ENCODE results near the gene ZNF282.
"Not testable (repeated sequence)": the region's sequence is repeated elsewhere in the genome, so short reads cannot be mapped to it uniquely, and the experiment has no call there.

Gene ZNF282

GRCh38 chr7:149220534-149220933 is 25.2 kb downstream of the ZNF282 start:
- H3K27me3 Mint-ChIP-seq = no peaks in the 10 kb centered on the region
- H3K36me3 Mint-ChIP-seq (ENCODE audit: insufficient read depth) = peaks cover 17% of the 10 kb centered on the region

GRCh38 chr7:149223176-149223575 is 27.8 kb downstream of the ZNF282 start:
- no peak for DNase-seq (ENCODE audit: low spot score in 2 of 2)
- no peaks in the 10 kb centered on the region for H3K9me3 Mint-ChIP-seq
- ATAC-seq (replicated peaks; ENCODE audit: extremely low read depth, poor library complexity, severe bottlenecking) = no peak
- peaks cover 7% of the 10 kb centered on the region for H3K4me1 Mint-ChIP-seq
- H3K27me3 Mint-ChIP-seq = no peaks in the 10 kb centered on the region
- no peak overlapping the region for H3K27ac Mint-ChIP-seq (ENCODE audit: low read depth)
- no peak overlapping the region for H3K4me3 Mint-ChIP-seq
- peaks cover 10% of the 10 kb centered on the region for H3K36me3 Mint-ChIP-seq (ENCODE audit: insufficient read depth)

More at GRCh38 chr7:149220534-149220933, 25.2 kb downstream of the ZNF282 start:
- Mint-ChIP-seq H3K27ac (ENCODE audit: low read depth) (no peak overlapping the region), H3K9me3 (no peaks in the 10 kb centered on the region), H3K4me3 (no peak overlapping the region), H3K4me1 (peaks cover 16% of the 10 kb centered on the region)
- ATAC-seq (replicated peaks; ENCODE audit: extremely low read depth, poor library complexity, severe bottlenecking) (no peak), DNase-seq (ENCODE audit: low spot score in 2 of 2) (no peak)

DNA sequence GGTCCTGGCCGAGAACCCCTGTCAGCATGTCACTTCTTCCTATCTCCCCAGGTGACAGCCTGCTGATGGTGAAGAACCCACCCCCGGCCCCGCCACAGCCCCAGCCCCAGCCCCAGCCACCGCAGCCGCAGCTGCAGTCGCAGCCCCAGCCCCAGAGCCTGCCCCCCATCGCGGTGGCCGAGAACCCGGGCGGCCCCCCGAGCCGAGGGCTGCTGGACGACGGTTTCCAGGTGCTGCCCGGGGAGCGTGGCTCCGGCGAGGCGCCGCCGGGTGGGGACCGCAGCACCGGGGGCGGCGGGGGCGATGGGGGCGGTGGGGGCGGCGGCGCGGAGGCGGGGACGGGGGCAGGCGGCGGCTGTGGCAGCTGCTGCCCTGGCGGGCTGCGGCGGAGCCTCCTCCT is 28.4 kb downstream of the ZNF282 start:
- no peaks in the 10 kb centered on the region for H3K27me3 Mint-ChIP-seq
- ATAC-seq (replicated peaks; ENCODE audit: extremely low read depth, poor library complexity, severe bottlenecking) (no peak), DNase-seq (ENCODE audit: low spot score in 2 of 2) (no peak)
- H3K4me3 Mint-ChIP-seq = no peak overlapping the region
- H3K4me1 Mint-ChIP-seq = peaks cover 6% of the 10 kb centered on the region
- no peak overlapping the region for H3K27ac Mint-ChIP-seq (ENCODE audit: low read depth)
- peaks cover 10% of the 10 kb centered on the region for H3K36me3 Mint-ChIP-seq (ENCODE audit: insufficient read depth)
- H3K9me3 Mint-ChIP-seq = no peaks in the 10 kb centered on the region

- Mint-ChIP-seq H3K9me3 (no peaks in the 10 kb centered on the region), H3K27me3 (no peaks in the 10 kb centered on the region), H3K27ac (ENCODE audit: low read depth) (no peak overlapping the region), H3K36me3 (ENCODE audit: insufficient read depth) (peaks cover 10% of the 10 kb centered on the region), H3K4me3 (no peak overlapping the region), H3K4me1 (peaks cover 4% of the 10 kb centered on the region)
- DNase-seq (ENCODE audit: low spot score in 2 of 2) (no peak), ATAC-seq (replicated peaks; ENCODE audit: extremely low read depth, poor library complexity, severe bottlenecking) (no peak)
Observed at GRCh38 chr7:149224352-149224751, 29.0 kb downstream of the ZNF282 start.

- peaks cover 6% of the 10 kb centered on the region for H3K36me3 Mint-ChIP-seq (ENCODE audit: insufficient read depth)
- ATAC-seq (replicated peaks; ENCODE audit: extremely low read depth, poor library complexity, severe bottlenecking) = no peak
- peak overlapping the region; percentile 29 for H3K27ac Mint-ChIP-seq (ENCODE audit: low read depth)
- no peaks in the 10 kb centered on the region for H3K27me3 Mint-ChIP-seq
- H3K4me1 Mint-ChIP-seq = no peaks in the 10 kb centered on the region
- H3K9me3 Mint-ChIP-seq = no peaks in the 10 kb centered on the region
- no peak for DNase-seq (ENCODE audit: low spot score in 2 of 2)
- no peak overlapping the region for H3K4me3 Mint-ChIP-seq
Observed at GRCh38 chr7:149225106-149225505, 29.8 kb downstream of the ZNF282 start.

- Mint-ChIP-seq H3K4me1 (no peaks in the 10 kb centered on the region), H3K4me3 (no peak overlapping the region), H3K9me3 (no peaks in the 10 kb centered on the region), H3K36me3 (ENCODE audit: insufficient read depth) (peaks cover 6% of the 10 kb centered on the region), H3K27me3 (no peaks in the 10 kb centered on the region), H3K27ac (ENCODE audit: low read depth) (peak overlapping the region; percentile 29)
- no peak for ATAC-seq (replicated peaks; ENCODE audit: extremely low read depth, poor library complexity, severe bottlenecking)
- DNase-seq (ENCODE audit: low spot score in 2 of 2) = no peak
Observed at GRCh38 chr7:149225656-149226055, 30.3 kb downstream of the ZNF282 start.

DNA sequence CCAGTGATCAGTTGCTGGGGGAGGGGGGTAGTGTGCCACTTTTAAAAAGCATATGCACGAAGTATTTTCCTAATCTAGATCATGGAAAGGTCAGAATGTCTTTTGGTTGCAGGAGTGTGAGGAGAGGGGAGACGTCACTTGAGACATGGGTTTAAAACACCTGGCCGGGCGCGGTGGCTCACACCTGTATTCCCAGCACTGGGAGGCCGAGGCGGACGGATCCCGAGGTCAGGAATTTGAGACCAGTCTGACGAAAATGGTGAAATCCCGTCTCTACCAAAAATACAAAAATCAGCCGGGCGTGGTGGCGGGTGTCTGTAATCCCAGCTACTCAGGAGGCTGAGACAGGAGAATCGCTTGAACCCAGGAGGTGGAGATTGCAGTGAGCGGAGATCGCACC is 31.0 kb downstream of the ZNF282 start:
- H3K36me3 Mint-ChIP-seq (ENCODE audit: insufficient read depth); H3K4me3 Mint-ChIP-seq: not testable (repeated sequence)

DNA sequence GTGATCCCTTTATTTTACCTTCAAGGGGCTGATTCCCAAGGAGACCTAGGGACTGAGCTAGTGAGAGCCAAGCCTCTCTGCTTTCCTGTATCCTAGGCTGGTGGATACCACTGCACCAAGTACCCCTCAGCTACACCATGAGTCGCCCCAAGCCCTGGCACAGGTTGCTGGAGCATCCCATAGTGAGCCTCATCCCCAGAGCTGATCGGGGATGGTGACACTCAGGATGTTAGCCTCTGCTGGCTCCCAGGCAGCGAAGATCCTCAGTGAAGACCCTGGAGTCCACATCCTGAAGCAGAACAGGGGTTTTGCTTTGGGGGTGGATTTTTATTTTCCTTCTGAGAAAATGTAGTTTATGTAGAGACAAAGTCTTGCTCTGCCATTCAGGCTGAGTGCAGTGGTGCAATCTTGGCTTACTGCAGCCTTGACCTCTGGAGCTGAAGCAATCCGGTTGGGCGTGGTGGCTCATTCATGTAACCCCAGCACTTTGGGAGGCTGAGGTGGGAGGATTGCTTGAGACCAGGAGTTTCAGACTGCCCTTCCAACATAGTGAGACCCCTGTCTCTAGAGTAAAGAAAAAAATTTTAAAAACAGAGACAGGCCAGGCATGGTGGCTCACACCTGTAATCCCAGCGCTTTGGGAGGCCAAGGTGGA is 31.6 kb downstream of the ZNF282 start:
- ATAC-seq (replicated peaks; ENCODE audit: extremely low read depth, poor library complexity, severe bottlenecking) (no peak), DNase-seq (ENCODE audit: low spot score in 2 of 2) (no peak)
- Mint-ChIP-seq H3K9me3 (no peaks in the 10 kb centered on the region), H3K27me3 (peaks cover under 1% of the 10 kb centered on the region), H3K36me3 (ENCODE audit: insufficient read depth) (peaks cover 5% of the 10 kb centered on the region), H3K27ac (ENCODE audit: low read depth) (no peak overlapping the region), H3K4me1 (no peaks in the 10 kb centered on the region), H3K4me3 (no peak overlapping the region)

More for the DNA sequence above, 31.0 kb downstream of the ZNF282 start:
- not testable (repeated sequence) for H3K9me3 Mint-ChIP-seq; H3K27me3 Mint-ChIP-seq; ATAC-seq (replicated peaks; ENCODE audit: extremely low read depth, poor library complexity, severe bottlenecking); H3K4me1 Mint-ChIP-seq; DNase-seq (ENCODE audit: low spot score in 2 of 2); H3K27ac Mint-ChIP-seq (ENCODE audit: low read depth)

- DNase-seq (ENCODE audit: low spot score in 2 of 2) = no peak
- Mint-ChIP-seq H3K4me3 (no peak overlapping the region), H3K36me3 (ENCODE audit: insufficient read depth) (peaks cover 3% of the 10 kb centered on the region), H3K27me3 (peaks cover 18% of the 10 kb centered on the region), H3K27ac (ENCODE audit: low read depth) (no peak overlapping the region), H3K9me3 (no peaks in the 10 kb centered on the region), H3K4me1 (no peaks in the 10 kb centered on the region)
- no peak for ATAC-seq (replicated peaks; ENCODE audit: extremely low read depth, poor library complexity, severe bottlenecking)
Observed at GRCh38 chr7:149228831-149229471, 33.6 kb downstream of the ZNF282 start.

DNA sequence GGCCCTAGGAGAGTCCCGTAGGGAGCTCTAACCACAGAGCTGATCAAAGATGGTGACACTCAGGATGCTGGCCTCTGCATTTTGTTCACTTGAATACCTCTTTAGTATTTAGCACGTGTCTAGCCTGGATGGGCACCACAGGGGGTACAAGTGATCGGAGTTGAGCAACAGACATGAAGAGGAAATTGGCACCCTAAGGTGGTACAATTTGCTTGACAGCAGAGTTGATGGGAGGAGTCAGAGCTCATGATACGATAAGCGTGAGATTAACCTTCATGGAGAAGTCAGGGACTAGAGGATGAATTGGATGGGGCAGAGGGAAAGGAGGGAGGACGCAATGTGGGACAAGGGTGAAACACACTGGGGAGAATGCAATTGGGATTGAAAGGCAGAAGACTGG is 34.2 kb downstream of the ZNF282 start:
- ATAC-seq (replicated peaks; ENCODE audit: extremely low read depth, poor library complexity, severe bottlenecking) = no peak
- Mint-ChIP-seq H3K4me3 (no peak overlapping the region), H3K9me3 (no peaks in the 10 kb centered on the region), H3K27ac (ENCODE audit: low read depth) (no peak overlapping the region), H3K27me3 (peaks cover 24% of the 10 kb centered on the region), H3K36me3 (ENCODE audit: insufficient read depth) (peaks cover 3% of the 10 kb centered on the region), H3K4me1 (no peaks in the 10 kb centered on the region)
- no peak for DNase-seq (ENCODE audit: low spot score in 2 of 2)

DNA sequence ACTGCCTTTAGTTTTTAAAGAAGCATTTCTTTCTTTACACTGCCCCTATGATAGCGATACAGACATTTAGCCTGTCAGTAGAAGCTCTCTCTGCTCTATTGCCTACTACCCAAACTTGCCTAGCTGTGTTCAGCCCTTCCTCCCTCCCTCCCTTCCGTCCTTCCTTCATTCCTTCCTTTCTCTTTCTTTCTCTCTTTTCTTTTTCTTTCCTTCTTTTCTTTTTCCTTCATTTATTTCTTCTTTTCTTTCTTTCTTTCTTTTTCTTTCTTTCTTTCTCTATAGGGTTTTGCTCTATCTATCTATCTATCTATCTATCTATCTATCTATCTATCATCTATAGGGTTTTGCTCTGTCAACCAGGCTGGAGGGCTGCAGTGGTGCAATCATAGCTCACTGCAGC is 37.0 kb downstream of the ZNF282 start:
- peaks cover 34% of the 10 kb centered on the region for H3K27me3 Mint-ChIP-seq
- no peaks in the 10 kb centered on the region for H3K4me1 Mint-ChIP-seq
- H3K4me3 Mint-ChIP-seq = no peak overlapping the region
- no peak for ATAC-seq (replicated peaks; ENCODE audit: extremely low read depth, poor library complexity, severe bottlenecking)
- no peak overlapping the region for H3K27ac Mint-ChIP-seq (ENCODE audit: low read depth)
- H3K9me3 Mint-ChIP-seq = no peaks in the 10 kb centered on the region
- peaks cover 3% of the 10 kb centered on the region for H3K36me3 Mint-ChIP-seq (ENCODE audit: insufficient read depth)
- no peak for DNase-seq (ENCODE audit: low spot score in 2 of 2)

DNA sequence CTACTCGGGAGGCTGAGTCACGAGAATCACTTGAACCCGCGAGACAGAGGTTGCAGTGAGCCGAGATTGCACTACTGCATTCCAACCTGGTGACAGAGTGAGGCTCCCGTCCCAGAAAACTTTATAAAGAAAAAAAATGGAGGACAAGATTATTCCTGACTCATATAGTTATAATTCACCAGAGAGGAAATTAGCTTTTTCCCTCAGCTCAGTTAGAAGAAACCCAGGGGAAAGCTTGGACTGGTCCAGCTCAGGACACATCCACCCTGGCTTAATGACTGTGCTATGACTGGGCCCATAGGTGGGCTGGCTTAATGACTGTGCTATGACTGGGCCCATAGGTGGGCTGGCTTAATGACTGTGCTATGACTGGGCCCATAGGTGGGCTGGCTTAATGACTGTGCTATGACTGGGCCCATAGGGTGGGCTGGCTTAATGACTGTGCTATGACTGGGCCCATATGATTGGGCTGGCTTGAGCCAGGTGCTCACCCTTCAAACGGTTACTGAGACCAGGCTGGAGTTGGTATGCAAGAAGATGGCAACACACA is 38.4 kb downstream of the ZNF282 start:
- not testable (repeated sequence) for ATAC-seq (replicated peaks; ENCODE audit: extremely low read depth, poor library complexity, severe bottlenecking); DNase-seq (ENCODE audit: low spot score in 2 of 2); H3K4me3 Mint-ChIP-seq; H3K4me1 Mint-ChIP-seq; H3K9me3 Mint-ChIP-seq; H3K36me3 Mint-ChIP-seq (ENCODE audit: insufficient read depth); H3K27ac Mint-ChIP-seq (ENCODE audit: low read depth)
- peaks cover 34% of the 10 kb centered on the region for H3K27me3 Mint-ChIP-seq

DNA sequence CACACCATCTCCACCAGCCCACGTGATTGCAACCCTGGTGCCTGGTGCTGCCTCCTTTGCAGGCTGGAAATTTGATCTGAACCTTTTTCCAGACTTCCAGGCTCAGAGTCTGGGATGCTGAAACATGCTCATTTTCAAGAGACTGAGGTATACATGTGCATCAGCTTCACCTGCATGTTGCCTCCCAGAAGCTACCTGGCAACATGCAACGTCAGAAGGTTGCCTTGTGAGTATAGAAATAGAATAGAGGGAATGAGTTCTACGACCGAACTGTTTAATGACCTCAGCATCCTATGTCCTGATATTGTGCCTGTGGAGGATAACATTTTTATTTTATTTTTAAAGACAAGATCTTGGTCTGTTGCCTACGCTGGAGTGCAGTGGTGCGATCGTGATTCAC is 42.2 kb downstream of the ZNF282 start:
- Mint-ChIP-seq H3K4me1 (peaks cover 22% of the 10 kb centered on the region), H3K27ac (ENCODE audit: low read depth) (no peak overlapping the region), H3K36me3 (ENCODE audit: insufficient read depth) (peaks cover 7% of the 10 kb centered on the region), H3K27me3 (peaks cover 29% of the 10 kb centered on the region), H3K9me3 (peaks cover 1% of the 10 kb centered on the region), H3K4me3 (no peak overlapping the region)
- ATAC-seq (replicated peaks; ENCODE audit: extremely low read depth, poor library complexity, severe bottlenecking) = no peak
- no peak for DNase-seq (ENCODE audit: low spot score in 2 of 2)
